Epidermal melanocyte (primary cell): Measurements from ENCODE around the gene ABCA4.
"Not testable (repeated sequence)": the region's sequence is repeated elsewhere in the genome, so short reads cannot be mapped to it uniquely, and the experiment has no call there.

Source experiments
- DNase-seq: peaks from one replicate; pipeline ENCODE4 v3.0.0; 2011; ENCODE audit warnings: low spot score; ENCODE audit not compliant: insufficient read length

ABCA4 gene

DNA sequence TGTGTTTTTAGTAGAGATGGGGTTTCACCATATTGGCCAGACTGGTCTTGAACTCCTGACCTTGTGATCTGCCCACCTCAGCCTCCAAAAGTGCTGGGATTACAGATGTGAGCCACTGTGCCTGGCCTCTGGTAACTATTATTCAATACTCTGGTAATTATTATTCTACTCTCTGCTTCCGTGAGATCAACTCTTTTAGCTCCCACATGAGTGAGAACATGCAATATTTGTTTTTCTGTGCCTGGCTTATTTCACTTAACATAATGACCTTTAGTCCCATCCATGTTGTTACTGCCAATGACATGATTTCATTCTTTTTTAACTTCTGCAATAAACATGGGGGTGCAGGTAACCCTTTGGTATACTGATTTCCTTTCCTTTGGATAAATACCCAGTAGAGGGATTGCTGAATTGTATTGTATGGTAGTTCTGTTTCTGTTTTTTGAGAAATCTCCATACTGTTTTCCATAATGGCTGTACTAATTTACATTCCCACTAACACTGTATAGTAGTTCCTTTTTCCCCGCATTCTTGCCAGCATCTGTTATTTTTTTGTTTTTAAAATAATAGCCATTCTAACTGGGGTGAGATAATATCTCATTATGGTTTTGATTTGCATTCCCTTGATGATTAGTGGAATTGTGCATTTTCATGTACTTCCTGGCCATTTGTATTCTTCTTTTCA is 173.8 kb downstream of the ABCA4 start:
- DNase-seq = not testable (repeated sequence)
